ENCODE data around the gene EIF3K.

EIF3K gene

GRCh38 chr19:38583985-38584305, 35.0 kb upstream of the EIF3K start:
- H3K4me3 ChIP-seq (ENCODE audit: low read depth in 1 of 2, low read length in 2 of 2), result no peak overlapping the region
- H3K79me2 ChIP-seq (ENCODE audit: insufficient read depth, low read length), result no peaks in the 10 kb centered on the region
- TF ChIP-seq CTCF (IDR thresholded peaks at IDR 0.05; ENCODE audit: borderline replicate concordance, extremely low read depth, low read length, poor library complexity, severe bottlenecking), result no peak
- TF ChIP-seq EZH2 (IDR thresholded peaks at IDR 0.05; ENCODE audit: borderline replicate concordance, low read depth, low read length, severe bottlenecking), result no peak
- H3K27me3 ChIP-seq (ENCODE audit: insufficient read depth, low read length, poor library complexity), result no peaks in the 10 kb centered on the region
- ATAC-seq (ENCODE audit: insufficient read depth, low read depth), result no peak
- no peaks in the 10 kb centered on the region for H3K9me3 ChIP-seq (ENCODE audit: insufficient read depth, low read length, severe bottlenecking)
- no peak overlapping the region for H2AFZ ChIP-seq (ENCODE audit: low read depth, low read length)
- H4K20me1 ChIP-seq (ENCODE audit: insufficient read depth, low read length), result no peaks in the 10 kb centered on the region
- H3K4me2 ChIP-seq (ENCODE audit: insufficient read depth, low read length), result no peak overlapping the region
- no peaks in the 10 kb centered on the region for H3K4me1 ChIP-seq (ENCODE audit: insufficient read depth, low read length)
- H3K36me3 ChIP-seq (ENCODE audit: insufficient read depth, low read length), result peaks cover 4% of the 10 kb centered on the region; the same call in 1 of the 2 replicates
- no peak for DNase-seq
- H3K9ac ChIP-seq (ENCODE audit: low read depth, low read length), result no peak overlapping the region
- no peak overlapping the region for H3K27ac ChIP-seq (ENCODE audit: low read length)

DNA sequence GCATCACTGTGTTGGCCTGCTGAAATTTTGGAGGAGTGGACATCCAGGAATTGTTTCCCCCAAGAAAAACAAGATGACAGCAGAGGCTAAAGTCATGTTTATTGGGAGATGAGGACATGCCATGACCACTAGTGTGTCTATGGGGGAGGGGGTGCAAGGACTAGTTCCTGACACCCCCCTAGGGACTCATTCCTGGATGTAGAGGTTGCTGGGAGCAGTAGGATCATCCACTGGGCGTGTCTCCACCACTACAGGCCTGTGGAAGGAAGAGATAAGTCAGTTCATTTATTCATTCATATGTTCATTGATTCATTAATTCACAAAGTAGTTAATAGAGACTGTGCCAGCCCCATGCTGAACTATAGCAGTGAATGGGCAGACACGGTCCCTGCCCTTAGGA, 31.4 kb upstream of the EIF3K start:
- peaks cover 4% of the 10 kb centered on the region; the same call in 1 of the 2 replicates for H3K36me3 ChIP-seq (ENCODE audit: insufficient read depth, low read length)
- no peak for ATAC-seq (ENCODE audit: insufficient read depth, low read depth)
- TF ChIP-seq EZH2 (IDR thresholded peaks at IDR 0.05; ENCODE audit: borderline replicate concordance, low read depth, low read length, severe bottlenecking) (no peak), CTCF (IDR thresholded peaks at IDR 0.05; ENCODE audit: borderline replicate concordance, extremely low read depth, low read length, poor library complexity, severe bottlenecking) (no peak)

GRCh38 chr19:38588041-38588440, 30.9 kb upstream of the EIF3K start:
- no peaks in the 10 kb centered on the region for H3K9me3 ChIP-seq (ENCODE audit: insufficient read depth, low read length, severe bottlenecking)
- H3K27ac ChIP-seq (ENCODE audit: low read length), result no peak overlapping the region
- H3K36me3 ChIP-seq (ENCODE audit: insufficient read depth, low read length), result peaks cover 6% of the 10 kb centered on the region
- H3K9ac ChIP-seq (ENCODE audit: low read depth, low read length), result no peak overlapping the region
- H4K20me1 ChIP-seq (ENCODE audit: insufficient read depth, low read length), result no peaks in the 10 kb centered on the region
- no peak overlapping the region for H3K4me2 ChIP-seq (ENCODE audit: insufficient read depth, low read length)
- no peaks in the 10 kb centered on the region for H3K79me2 ChIP-seq (ENCODE audit: insufficient read depth, low read length)
- TF ChIP-seq CTCF (IDR thresholded peaks at IDR 0.05; ENCODE audit: borderline replicate concordance, extremely low read depth, low read length, poor library complexity, severe bottlenecking), result no peak
- no peak for TF ChIP-seq EZH2 (IDR thresholded peaks at IDR 0.05; ENCODE audit: borderline replicate concordance, low read depth, low read length, severe bottlenecking)
- H3K4me3 ChIP-seq (ENCODE audit: low read depth in 1 of 2, low read length in 2 of 2), result no peak overlapping the region
- DNase-seq, result no peak
- no peak for ATAC-seq (ENCODE audit: insufficient read depth, low read depth)
- H3K27me3 ChIP-seq (ENCODE audit: insufficient read depth, low read length, poor library complexity), result no peaks in the 10 kb centered on the region
- H3K4me1 ChIP-seq (ENCODE audit: insufficient read depth, low read length), result no peaks in the 10 kb centered on the region
- no peak overlapping the region for H2AFZ ChIP-seq (ENCODE audit: low read depth, low read length)

More for the DNA sequence above, 31.4 kb upstream of the EIF3K start:
- no peak overlapping the region for H3K4me3 ChIP-seq (ENCODE audit: low read depth in 1 of 2, low read length in 2 of 2)
- H3K27me3 ChIP-seq (ENCODE audit: insufficient read depth, low read length, poor library complexity), result no peaks in the 10 kb centered on the region
- no peak overlapping the region for H3K9ac ChIP-seq (ENCODE audit: low read depth, low read length)
- no peak overlapping the region for H3K4me2 ChIP-seq (ENCODE audit: insufficient read depth, low read length)
- H3K9me3 ChIP-seq (ENCODE audit: insufficient read depth, low read length, severe bottlenecking), result no peaks in the 10 kb centered on the region
- no peak overlapping the region for H2AFZ ChIP-seq (ENCODE audit: low read depth, low read length)
- no peaks in the 10 kb centered on the region for H3K4me1 ChIP-seq (ENCODE audit: insufficient read depth, low read length)
- no peak for DNase-seq
- no peak overlapping the region for H3K27ac ChIP-seq (ENCODE audit: low read length)
- H3K79me2 ChIP-seq (ENCODE audit: insufficient read depth, low read length), result no peaks in the 10 kb centered on the region
- no peaks in the 10 kb centered on the region for H4K20me1 ChIP-seq (ENCODE audit: insufficient read depth, low read length)

DNA sequence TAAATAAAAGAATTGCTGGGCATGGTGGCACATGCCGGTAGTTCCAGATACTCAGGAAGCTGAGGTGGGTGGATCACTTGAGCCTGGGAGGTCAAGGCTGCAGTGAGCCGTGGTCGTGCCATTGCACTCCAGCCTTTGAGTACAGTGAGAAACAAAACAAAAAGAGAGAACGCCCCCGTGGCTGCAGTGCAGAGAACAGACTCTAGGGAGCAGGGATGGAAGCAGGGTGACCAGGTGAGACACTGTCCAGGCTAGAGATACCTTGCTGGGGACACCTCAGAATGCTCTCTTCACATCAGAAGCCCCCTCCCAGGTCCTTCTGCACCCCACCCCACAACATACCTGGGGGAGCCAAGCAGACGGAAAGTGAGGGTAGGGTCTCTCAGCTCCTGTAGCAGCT, 26.0 kb upstream of the EIF3K start:
- H3K27ac ChIP-seq (ENCODE audit: low read length), result no peak overlapping the region
- H4K20me1 ChIP-seq (ENCODE audit: insufficient read depth, low read length), result no peaks in the 10 kb centered on the region; the same call in 1 of the 2 replicates
- no peaks in the 10 kb centered on the region for H3K9me3 ChIP-seq (ENCODE audit: insufficient read depth, low read length, severe bottlenecking)
- no peaks in the 10 kb centered on the region for H3K79me2 ChIP-seq (ENCODE audit: insufficient read depth, low read length)
- no peak for DNase-seq
- no peak overlapping the region for H3K4me2 ChIP-seq (ENCODE audit: insufficient read depth, low read length)
- no peak overlapping the region for H2AFZ ChIP-seq (ENCODE audit: low read depth, low read length)
- no peaks in the 10 kb centered on the region for H3K4me1 ChIP-seq (ENCODE audit: insufficient read depth, low read length)
- no peak overlapping the region for H3K4me3 ChIP-seq (ENCODE audit: low read depth in 1 of 2, low read length in 2 of 2)
- peaks cover 45% of the 10 kb centered on the region for H3K36me3 ChIP-seq (ENCODE audit: insufficient read depth, low read length)
- ATAC-seq (ENCODE audit: insufficient read depth, low read depth), result no peak
- H3K27me3 ChIP-seq (ENCODE audit: insufficient read depth, low read length, poor library complexity), result no peaks in the 10 kb centered on the region
- H3K9ac ChIP-seq (ENCODE audit: low read depth, low read length), result no peak overlapping the region
- TF ChIP-seq EZH2 (IDR thresholded peaks at IDR 0.05; ENCODE audit: borderline replicate concordance, low read depth, low read length, severe bottlenecking) (no peak), CTCF (IDR thresholded peaks at IDR 0.05; ENCODE audit: borderline replicate concordance, extremely low read depth, low read length, poor library complexity, severe bottlenecking) (no peak)
